Measurements from ENCODE around the gene INTS2.
A peak's percentile ranks its signal among the peaks of the same experiment; 100 is the strongest.

The INTS2 gene

GRCh38 chr17:61966191-61966590 lies 38.4 kb upstream of the INTS2 start:
- TF ChIP-seq CTCF (IDR thresholded peaks at IDR 0.05; ENCODE audit: low read depth, low read length, missing control alignments), result no peak
- H3K4me3 ChIP-seq (ENCODE audit: low read depth, low read length), result no peak overlapping the region
- no peak for DNase-seq (ENCODE audit: low read depth)

- no peak for TF ChIP-seq CTCF (IDR thresholded peaks at IDR 0.05; ENCODE audit: low read depth, low read length, missing control alignments)
- H3K4me3 ChIP-seq (ENCODE audit: low read depth, low read length), result no peak overlapping the region
- DNase-seq (ENCODE audit: low read depth), result no peak
Observed at GRCh38 chr17:61955619-61956018, 27.8 kb upstream of the INTS2 start.

- no peak overlapping the region for H3K4me3 ChIP-seq (ENCODE audit: low read depth, low read length)
- DNase-seq (ENCODE audit: low read depth), result no peak
- TF ChIP-seq CTCF (IDR thresholded peaks at IDR 0.05; ENCODE audit: low read depth, low read length, missing control alignments), result no peak
Observed at GRCh38 chr17:61947367-61948078, 19.7 kb upstream of the INTS2 start.

GRCh38 chr17:61946359-61946758 lies 18.6 kb upstream of the INTS2 start:
- DNase-seq (ENCODE audit: low read depth), result no peak
- TF ChIP-seq CTCF (IDR thresholded peaks at IDR 0.05; ENCODE audit: low read depth, low read length, missing control alignments), result no peak
- H3K4me3 ChIP-seq (ENCODE audit: low read depth, low read length), result no peak overlapping the region

- no peak for TF ChIP-seq CTCF (IDR thresholded peaks at IDR 0.05; ENCODE audit: low read depth, low read length, missing control alignments)
- no peak overlapping the region for H3K4me3 ChIP-seq (ENCODE audit: low read depth, low read length)
- no peak for DNase-seq (ENCODE audit: low read depth)
Observed at GRCh38 chr17:61943117-61943516, 15.3 kb upstream of the INTS2 start.

GRCh38 chr17:61942085-61942484 lies 14.3 kb upstream of the INTS2 start:
- no peak for TF ChIP-seq CTCF (IDR thresholded peaks at IDR 0.05; ENCODE audit: low read depth, low read length, missing control alignments)
- DNase-seq (ENCODE audit: low read depth), result no peak
- H3K4me3 ChIP-seq (ENCODE audit: low read depth, low read length), result no peak overlapping the region

GRCh38 chr17:61928101-61928436 lies 287 bp upstream of the INTS2 start:
- peak overlapping the region; percentile 76; the same call in 1 of the 2 replicates for H3K4me3 ChIP-seq (ENCODE audit: low read depth, low read length)
- DNase-seq (ENCODE audit: low read depth), result no peak
- no peak for TF ChIP-seq CTCF (IDR thresholded peaks at IDR 0.05; ENCODE audit: low read depth, low read length, missing control alignments)
